Right kidney (tissue), 1 donor: ENCODE results near the gene PTPRG.

Source experiments
- DNase-seq: peaks from one replicate; pipeline ENCODE4 v3.0.0-alpha.2; 2016

Gene PTPRG

GRCh38 chr3:62117903-62118548, 556.7 kb downstream of the PTPRG start:
- no peak for DNase-seq

GRCh38 chr3:62119139-62119538, 557.8 kb downstream of the PTPRG start:
- DNase-seq: no peak

- no peak for DNase-seq
These were observed 561.4 kb downstream of the PTPRG start for GRCh38 chr3:62122819-62123218.

- DNase-seq: no peak
These were observed 564.0 kb downstream of the PTPRG start for GRCh38 chr3:62125380-62125779.

GRCh38 chr3:62127116-62127515, 565.7 kb downstream of the PTPRG start:
- DNase-seq: no peak

- no peak for DNase-seq
These were observed 566.7 kb downstream of the PTPRG start for GRCh38 chr3:62128051-62128450.

- no peak for DNase-seq
These were observed 567.3 kb downstream of the PTPRG start for GRCh38 chr3:62128681-62129080.

GRCh38 chr3:62131050-62131449, 569.7 kb downstream of the PTPRG start:
- DNase-seq: no peak

GRCh38 chr3:62131620-62132019, 570.2 kb downstream of the PTPRG start:
- DNase-seq: no peak

GRCh38 chr3:62132027-62132602, 570.7 kb downstream of the PTPRG start:
- DNase-seq: no peak

GRCh38 chr3:62133015-62133414, 571.6 kb downstream of the PTPRG start:
- DNase-seq: no peak

GRCh38 chr3:62134061-62134496, 572.7 kb downstream of the PTPRG start:
- DNase-seq: no peak

- DNase-seq: no peak
These were observed 574.4 kb downstream of the PTPRG start for GRCh38 chr3:62135741-62136140.

- no peak for DNase-seq
These were observed 578.6 kb downstream of the PTPRG start for GRCh38 chr3:62139957-62140356.

- peak; percentile 34 for DNase-seq
These were observed 581.1 kb downstream of the PTPRG start for GRCh38 chr3:62142331-62143085.

GRCh38 chr3:62143843-62144450, 582.6 kb downstream of the PTPRG start:
- DNase-seq: no peak

- no peak for DNase-seq
These were observed 583.1 kb downstream of the PTPRG start for GRCh38 chr3:62144482-62144881.

GRCh38 chr3:62145086-62145757, 583.9 kb downstream of the PTPRG start:
- no peak for DNase-seq

GRCh38 chr3:62149539-62149938, 588.2 kb downstream of the PTPRG start:
- DNase-seq: no peak

GRCh38 chr3:62149962-62150361, 588.6 kb downstream of the PTPRG start:
- no peak for DNase-seq

- no peak for DNase-seq
These were observed 590.2 kb downstream of the PTPRG start for GRCh38 chr3:62151591-62151990.

GRCh38 chr3:62153231-62153630, 591.9 kb downstream of the PTPRG start:
- DNase-seq: no peak
